SIG-M5 treated with dmso at 0.1 percent for 504 hours (cell line): ENCODE results near the gene NDUFS2.
"Not testable (repeated sequence)": the region's sequence is repeated elsewhere in the genome, so short reads cannot be mapped to it uniquely, and the experiment has no call there.

Experiments
- DNase-seq: peaks from one replicate; lab custom pipeline; 2025; ENCODE audit not compliant: unreplicated experiment; lab: John Stamatoyannopoulos, UW

The NDUFS2 gene

DNA sequence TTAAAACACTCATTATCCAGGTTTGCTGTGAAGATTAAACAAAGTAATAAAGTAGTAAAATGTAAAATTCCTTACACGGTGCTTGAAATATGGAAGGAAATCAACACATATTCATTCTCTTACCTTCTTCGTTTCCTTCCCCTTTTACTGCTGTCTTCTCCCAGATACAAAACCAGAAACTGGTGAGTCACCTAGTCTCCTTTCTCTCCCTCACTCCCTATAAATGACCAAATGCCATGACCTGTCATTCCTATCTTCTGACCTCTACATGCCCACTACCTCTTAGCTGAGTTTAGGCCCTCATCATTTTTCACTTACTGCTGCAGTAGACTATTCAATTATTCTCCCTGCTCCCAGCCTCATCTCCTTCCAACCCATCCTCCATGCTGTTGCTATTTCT, 40.1 kb downstream of the NDUFS2 start:
- no peak for DNase-seq

GRCh38 chr1:161244888-161245287, 42.7 kb downstream of the NDUFS2 start:
- no peak for DNase-seq

- DNase-seq: not testable (repeated sequence)
Observed at GRCh38 chr1:161250100-161250499, 47.9 kb downstream of the NDUFS2 start.

DNA sequence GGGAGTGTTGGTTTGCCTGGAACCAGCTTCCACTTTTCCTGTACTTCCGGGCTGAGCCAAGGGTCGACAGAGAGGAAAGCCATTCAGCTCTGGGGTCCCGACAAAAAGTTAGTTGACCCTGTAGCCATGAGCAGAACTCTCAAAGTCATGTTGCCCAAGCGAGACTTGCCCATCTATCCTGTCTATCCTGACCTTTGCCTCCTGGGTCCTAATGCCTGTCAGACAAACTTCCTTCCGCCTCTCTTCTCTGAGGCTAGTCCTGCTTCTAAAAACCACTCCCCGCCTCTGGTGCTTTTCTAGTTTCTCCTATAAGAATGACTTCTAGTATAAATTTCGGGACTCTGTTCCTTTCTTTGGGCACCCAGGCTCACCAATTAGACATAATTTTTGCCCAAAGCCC, 48.7 kb downstream of the NDUFS2 start:
- no peak for DNase-seq

DNA sequence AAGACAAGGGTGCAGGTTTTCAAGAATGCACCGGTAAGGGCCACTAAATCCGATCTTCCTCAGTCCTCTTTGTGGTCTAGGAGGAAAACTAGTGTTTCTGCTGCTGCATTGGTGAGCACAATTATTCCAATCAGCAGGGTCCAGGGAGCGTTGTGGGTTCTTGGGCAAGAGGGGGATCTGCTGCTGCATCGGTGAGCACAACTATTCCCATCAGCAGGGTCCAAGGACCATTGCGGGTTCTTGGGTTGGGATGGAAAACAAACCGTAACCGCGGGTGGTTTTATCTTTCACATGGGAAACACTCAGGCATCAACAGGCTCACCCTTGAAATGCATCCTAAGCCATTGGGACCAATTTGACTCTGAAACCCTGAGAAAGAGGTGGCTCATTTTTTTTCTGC, 49.4 kb downstream of the NDUFS2 start:
- no peak for DNase-seq

- DNase-seq: peak; percentile 15
Observed at GRCh38 chr1:161255302-161255701, 53.1 kb downstream of the NDUFS2 start.

DNA sequence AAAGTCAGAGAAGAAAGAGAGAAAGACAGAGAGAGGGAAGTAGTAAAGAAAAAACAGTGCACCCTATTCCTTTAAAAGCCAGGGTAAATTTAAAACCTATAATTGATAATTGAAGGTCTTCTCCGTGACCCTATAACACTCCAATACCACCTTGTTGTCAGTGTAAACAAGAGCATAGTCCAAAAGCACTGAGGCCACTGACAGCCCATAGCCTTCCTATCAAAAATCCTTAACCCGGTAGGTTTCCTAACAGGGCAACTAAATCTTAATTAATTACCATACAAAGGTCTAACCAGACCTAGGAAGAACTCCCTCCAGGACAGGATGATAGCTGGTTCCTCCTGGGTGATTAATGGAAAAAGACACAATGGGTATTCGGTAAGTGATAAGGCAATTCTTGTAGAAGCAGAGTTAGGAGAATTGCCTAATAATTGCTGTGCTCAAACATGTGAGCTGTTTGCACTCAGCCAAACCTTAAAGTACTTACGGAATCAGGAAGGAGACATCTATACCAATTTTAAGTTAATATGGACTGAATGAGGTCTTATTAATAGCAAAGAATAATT, 53.9 kb downstream of the NDUFS2 start:
- not testable (repeated sequence) for DNase-seq

- DNase-seq: not testable (repeated sequence)
Observed at GRCh38 chr1:161257109-161257508, 54.9 kb downstream of the NDUFS2 start.

DNA sequence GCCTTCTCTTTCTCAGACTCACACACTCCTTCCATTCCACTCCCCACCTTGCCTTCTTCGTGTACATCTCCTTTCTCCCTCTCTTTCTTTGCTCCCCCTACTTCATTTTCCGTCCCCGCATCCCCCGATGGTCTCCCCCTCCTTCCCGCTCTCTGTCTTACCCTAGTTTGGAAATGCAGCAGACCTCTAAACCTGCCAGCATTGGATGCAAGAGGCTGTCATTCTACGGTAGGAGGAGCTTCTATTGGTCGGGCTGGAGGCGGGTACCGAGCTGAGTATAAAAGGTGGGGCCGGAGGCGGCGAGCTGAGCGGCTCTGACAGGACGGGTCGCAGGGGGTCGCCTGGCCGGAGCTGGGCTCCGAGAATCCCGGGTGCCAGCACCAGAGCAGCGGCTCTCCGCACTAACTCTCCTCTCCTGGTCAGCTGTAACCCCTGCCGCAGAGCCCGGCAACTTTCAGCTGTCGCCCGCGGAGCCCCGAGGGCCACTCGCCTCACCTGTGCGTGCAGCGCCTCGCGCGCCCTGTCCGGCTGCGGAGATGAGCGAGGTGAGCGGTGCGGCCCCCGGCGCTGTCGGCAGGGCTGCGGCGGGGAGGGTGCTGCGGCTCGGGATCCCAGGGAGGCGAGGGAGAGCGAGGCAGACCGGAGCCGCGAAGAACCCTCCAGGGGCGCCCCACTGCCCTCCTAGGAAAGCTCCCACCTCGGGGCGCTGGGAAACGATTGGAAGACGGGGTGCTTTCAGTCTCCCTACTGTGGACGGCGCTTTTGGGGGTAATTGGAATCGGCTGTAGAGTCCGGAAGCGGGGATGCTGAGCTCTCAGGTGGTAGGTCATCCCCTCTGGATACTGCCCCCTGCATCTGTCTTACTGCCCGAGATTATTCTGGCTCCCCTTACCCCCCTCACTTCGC, 56.5 kb downstream of the NDUFS2 start, which contains the start of gene PCP4L1:
TSS of gene PCP4L1 (plus strand) at position 307 of the 906 bp plus-strand sequence. CDS start at position 537, 230 bp downstream.
- DNase-seq: peak; percentile 33

DNA sequence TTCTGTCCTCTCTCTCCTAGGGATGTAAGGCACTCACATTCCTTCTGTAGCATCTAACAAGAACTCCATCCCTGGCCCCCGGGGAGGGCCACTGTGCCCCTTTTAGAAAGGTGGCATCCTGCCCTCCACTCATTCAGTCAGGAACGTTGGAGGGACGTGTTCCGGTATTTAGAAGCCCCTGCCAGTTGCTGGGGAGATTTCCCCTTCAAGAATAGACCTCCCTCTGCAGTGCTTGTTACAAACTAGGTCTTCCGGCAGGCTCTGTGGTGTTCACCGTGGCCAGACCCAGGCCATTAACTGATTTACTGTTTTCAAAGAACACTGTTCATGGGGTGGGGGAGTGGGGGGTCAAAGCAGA, 57.2 kb downstream of the NDUFS2 start:
- no peak for DNase-seq

DNA sequence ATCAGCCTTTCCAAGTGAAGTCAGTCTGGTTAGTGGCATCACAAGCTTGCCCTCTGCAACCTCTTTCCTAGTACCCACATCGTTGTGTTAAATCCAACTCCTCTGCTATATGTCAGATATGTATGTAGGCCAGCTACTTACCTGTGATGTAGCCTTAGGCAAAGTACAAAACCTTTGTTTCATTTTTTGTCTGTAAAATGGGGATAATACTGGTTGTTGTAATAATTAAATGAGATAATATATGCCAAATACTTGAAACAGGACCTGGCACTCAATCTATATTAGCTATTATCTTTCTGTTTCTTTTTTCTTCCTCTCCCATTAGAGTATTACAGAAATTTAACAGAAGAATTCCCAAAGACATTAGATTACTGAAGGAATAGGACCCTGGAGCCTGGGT, 57.6 kb downstream of the NDUFS2 start:
- no peak for DNase-seq

GRCh38 chr1:161260376-161261260, 58.5 kb downstream of the NDUFS2 start:
- DNase-seq: no peak

- DNase-seq: no peak
Observed at GRCh38 chr1:161261261-161262235, 59.4 kb downstream of the NDUFS2 start.
